DOHH2 (cell line): ENCODE data around the gene FAM118B.

Experiments used
- CTCF ChIP-seq: fragments of 200-600 bp; sonication (generic); IDR thresholded peaks from one replicate; pipeline ENCODE4 v1.5.1; 2014; ENCODE audit warnings: antibody characterized with exemption, mild to moderate bottlenecking, low read depth, low read length; ENCODE audit not compliant: poor library complexity, severe bottlenecking
- EZH2phosphoT487 ChIP-seq: fragments of 200-600 bp; sonication (generic); IDR thresholded peaks from 2 replicates; pipeline ENCODE4 v1.6.1; 2017; ENCODE audit warnings: borderline replicate concordance, mild to moderate bottlenecking, antibody characterized with exemption, low read length, moderate library complexity, mixed read lengths

GRCh38 chr11:126185259-126186024, 26.1 kb upstream of the FAM118B start:
- TF ChIP-seq CTCF (no peak), EZH2phosphoT487 (no peak)
